CD4-positive, alpha-beta memory T cell (primary cell): ENCODE results near the gene INPPL1. TPM values are rescaled to one million over a fixed set of nuclear protein-coding genes. Genes with fewer than 3 reads are reported as not detected.
A peak's percentile ranks its signal among the peaks of the same experiment; 100 is the strongest.
"Not testable (repeated sequence)": the region's sequence is repeated elsewhere in the genome, so short reads cannot be mapped to it uniquely, and the experiment has no call there.

Source experiments
- CTCF ChIA-PET: fragments of 350-600 bp; sonication (Branson Sonifier 250); formaldehyde crosslinking; loops from one replicate; lab custom pipeline; 2021; ENCODE audit warnings: inconsistent platforms; ENCODE audit not compliant: partially characterized antibody; lab: Charles Lee
- POLR2A ChIA-PET: fragments of 350-600 bp; sonication (Branson Sonifier 250); formaldehyde crosslinking; loops from one replicate; lab custom pipeline; 2021; ENCODE audit not compliant: partially characterized antibody; lab: Charles Lee
- DNase-seq, 5 donors: peaks; one replicate each; pipeline versions ENCODE4 v3.0.0 to v3.0.0-alpha.2; 2020 to 2022; ENCODE audit warnings: mixed read lengths in 1 of 5
- H3K27ac ChIP-seq: one replicate; pipeline ENCODE4 v1.7.0; 2013; ENCODE audit warnings: low read depth, low read length
- H3K27me3 ChIP-seq: 2 replicates; pipeline ENCODE4 v1.7.0; 2013; ENCODE audit warnings: mild to moderate bottlenecking, low read length, moderate library complexity; ENCODE audit not compliant: insufficient read depth
- H3K36me3 ChIP-seq: 2 replicates; pipeline ENCODE4 v1.7.0; 2013; ENCODE audit warnings: mild to moderate bottlenecking, low read length, moderate library complexity; ENCODE audit not compliant: insufficient read depth
- H3K4me1 ChIP-seq: 2 replicates; pipeline ENCODE4 v1.7.0; 2013; ENCODE audit warnings: mild to moderate bottlenecking, low read length, moderate library complexity; ENCODE audit not compliant: insufficient read depth
- H3K4me3 ChIP-seq, 2 donors: one replicate each; pipeline ENCODE4 v1.7.0; 2013; ENCODE audit warnings: low read length in 2 of 2, mild to moderate bottlenecking in 1 of 2
- H3K9me3 ChIP-seq, 2 donors: one replicate each; pipeline ENCODE4 v1.7.0; 2013; ENCODE audit warnings: low read length in 2 of 2, control low read depth in 1 of 2; ENCODE audit not compliant: control insufficient read depth in 1 of 2
- H3K27ac Mint-ChIP-seq, 7 donors: one replicate each; pipeline ENCODE4 v1.8.0; 2020 to 2021; ENCODE audit warnings: mixed read lengths in 7 of 7, mild to moderate bottlenecking in 6 of 7, inconsistent platforms in 3 of 7, moderate library complexity in 3 of 7
- H3K27me3 Mint-ChIP-seq, 2 donors: one replicate each; pipeline ENCODE4 v1.8.0; 2020 to 2021; ENCODE audit warnings: mixed read lengths in 2 of 2
- H3K36me3 Mint-ChIP-seq, 2 donors: one replicate each; pipeline ENCODE4 v1.8.0; 2020 to 2021; ENCODE audit warnings: mixed read lengths in 2 of 2, inconsistent platforms in 1 of 2, mild to moderate bottlenecking in 1 of 2
- H3K4me1 Mint-ChIP-seq, 4 donors: one replicate each; pipeline ENCODE4 v1.8.0; 2020 to 2021; ENCODE audit warnings: mixed read lengths in 4 of 4, mild to moderate bottlenecking in 1 of 4
- H3K4me3 Mint-ChIP-seq, 8 donors: one replicate each; pipeline ENCODE4 v1.8.0; 2020 to 2021; ENCODE audit warnings: mixed read lengths in 8 of 8, mild to moderate bottlenecking in 7 of 8, moderate library complexity in 6 of 8, inconsistent platforms in 3 of 8
- H3K9me3 Mint-ChIP-seq, 8 donors: one replicate each; pipeline ENCODE4 v1.8.0; 2020 to 2021; ENCODE audit warnings: mixed read lengths in 8 of 8, mild to moderate bottlenecking in 5 of 8, inconsistent platforms in 3 of 8, moderate library complexity in 1 of 8
- intact Hi-C: fragments of 100-400 bp; cut with micrococcal nuclease; formaldehyde crosslinking; loops from one replicate; pipeline ENCODE4 v1.15.1; 2023
- polyA plus RNA-seq, 2 donors: library from polyadenylated mRNA; unstranded; fragments of 300-500 nt; fragmentation: Illumina TruSeq; gene quantifications; one replicate each; pipeline ENCODE4 v1.2.3, GENCODE V29; 2021
- total RNA-seq, 2 experiments: library from RNA; stranded (reverse); gene quantifications; one replicate each; pipeline ENCODE4 v1.2.3, GENCODE V29; 2021

The INPPL1 gene
- total and polyA plus RNA-seq, 4 experiments from 2014 or later = 4.0 to 152 (median 77.8) TPM

- Histone ChIP-seq H3K4me1 (no peaks in the 10 kb centered on the region), H3K36me3 (no peaks in the 10 kb centered on the region), H3K27me3 (no peaks in the 10 kb centered on the region), H3K27ac (no peak overlapping the region), H3K4me3 (no peak overlapping the region), H3K9me3 (no peaks in the 10 kb centered on the region)
- H3K36me3 Mint-ChIP-seq = no peaks in the 10 kb centered on the region
- H3K27me3 Mint-ChIP-seq = peaks cover 4 to 9% of the 10 kb centered on the region in 2 donors
- H3K9me3 Mint-ChIP-seq = no peaks in the 10 kb centered on the region
- ChIA-PET CTCF (interaction anchor here (0.7 kb wide), 1 partner anchor 137 kb away, joined by 5 read pairs; no protein-coding TSS in a partner anchor), POLR2A (no interaction called here)
- intact Hi-C loops = no loop called here
- no peak overlapping the region for H3K27ac Mint-ChIP-seq
- no peaks in the 10 kb centered on the region for H3K4me1 Mint-ChIP-seq
- DNase-seq = no peak
- H3K4me3 Mint-ChIP-seq = no peak overlapping the region
These were observed 33.0 kb downstream of the INPPL1 start for GRCh38 chr11:72257570-72257969.

- Histone ChIP-seq H3K36me3 (no peaks in the 10 kb centered on the region), H3K4me3 (no peak overlapping the region), H3K27ac (no peak overlapping the region), H3K9me3 (no peaks in the 10 kb centered on the region), H3K4me1 (no peaks in the 10 kb centered on the region), H3K27me3 (no peaks in the 10 kb centered on the region)
- H3K27me3 Mint-ChIP-seq = peaks cover 10 to 12% of the 10 kb centered on the region in 2 donors
- intact Hi-C loops = no loop called here
- DNase-seq = no peak
- H3K9me3 Mint-ChIP-seq = no peaks in the 10 kb centered on the region
- no peaks in the 10 kb centered on the region for H3K36me3 Mint-ChIP-seq
- CTCF ChIA-PET = no interaction called here
- no peaks in the 10 kb centered on the region for H3K4me1 Mint-ChIP-seq
- POLR2A ChIA-PET = no interaction called here
- no peak overlapping the region for H3K27ac Mint-ChIP-seq
- no peak overlapping the region for H3K4me3 Mint-ChIP-seq
These were observed 34.9 kb downstream of the INPPL1 start for GRCh38 chr11:72259490-72259889.

- Mint-ChIP-seq H3K27me3 (peaks cover 11 to 12% of the 10 kb centered on the region in 2 donors), H3K4me3 (no peak overlapping the region), H3K9me3 (no peaks in the 10 kb centered on the region), H3K4me1 (no peaks in the 10 kb centered on the region), H3K27ac (no peak overlapping the region), H3K36me3 (no peaks in the 10 kb centered on the region)
- Histone ChIP-seq H3K27me3 (no peaks in the 10 kb centered on the region), H3K4me3 (no peak overlapping the region), H3K4me1 (no peaks in the 10 kb centered on the region), H3K27ac (no peak overlapping the region), H3K9me3 (no peaks in the 10 kb centered on the region), H3K36me3 (no peaks in the 10 kb centered on the region)
- ChIA-PET POLR2A (no interaction called here), CTCF (no interaction called here)
- intact Hi-C loops = no loop called here
- no peak for DNase-seq
These were observed 36.0 kb downstream of the INPPL1 start for GRCh38 chr11:72260574-72260973.

- H3K4me3 ChIP-seq = no peak overlapping the region
- H3K4me1 Mint-ChIP-seq = no peaks in the 10 kb centered on the region
- H3K27ac ChIP-seq = no peak overlapping the region
- intact Hi-C loops = no loop called here
- no peaks in the 10 kb centered on the region for H3K9me3 ChIP-seq
- DNase-seq = no peak
- H3K36me3 ChIP-seq = no peaks in the 10 kb centered on the region
- H3K4me1 ChIP-seq = no peaks in the 10 kb centered on the region
- H3K27me3 Mint-ChIP-seq = peaks cover 17 to 21% of the 10 kb centered on the region in 2 donors
- H3K9me3 Mint-ChIP-seq = no peaks in the 10 kb centered on the region
- no peaks in the 10 kb centered on the region for H3K27me3 ChIP-seq
- ChIA-PET POLR2A (no interaction called here), CTCF (no interaction called here)
- H3K4me3 Mint-ChIP-seq = no peak overlapping the region
- peak overlapping the region in 1 of 7 donors; percentile 38 for H3K27ac Mint-ChIP-seq
- no peaks in the 10 kb centered on the region for H3K36me3 Mint-ChIP-seq
These were observed 38.8 kb downstream of the INPPL1 start for GRCh38 chr11:72263361-72263760.

- no peak overlapping the region for H3K27ac Mint-ChIP-seq
These were observed 41.4 kb downstream of the INPPL1 start for GRCh38 chr11:72265951-72266350.

GRCh38 chr11:72266960-72267359, 42.4 kb downstream of the INPPL1 start:
- DNase-seq, H3K27ac ChIP-seq, H3K36me3 Mint-ChIP-seq, H3K27me3 ChIP-seq, H3K9me3 ChIP-seq, H3K4me3 ChIP-seq, H3K4me1 ChIP-seq, POLR2A ChIA-PET, H3K36me3 ChIP-seq, H3K9me3 Mint-ChIP-seq, H3K27ac Mint-ChIP-seq, H3K4me1 Mint-ChIP-seq, intact Hi-C loops, H3K4me3 Mint-ChIP-seq, CTCF ChIA-PET: not testable (repeated sequence)
- peaks cover 19 to 34% of the 10 kb centered on the region in 2 donors for H3K27me3 Mint-ChIP-seq

More at GRCh38 chr11:72265951-72266350, 41.4 kb downstream of the INPPL1 start:
- Histone ChIP-seq H3K4me1 (no peaks in the 10 kb centered on the region), H3K27me3 (no peaks in the 10 kb centered on the region), H3K4me3 (no peak overlapping the region), H3K27ac (no peak overlapping the region), H3K36me3 (no peaks in the 10 kb centered on the region), H3K9me3 (no peaks in the 10 kb centered on the region)
- no peak for DNase-seq
- H3K4me3 Mint-ChIP-seq = no peak overlapping the region
- H3K36me3 Mint-ChIP-seq = no peaks in the 10 kb centered on the region
- H3K27me3 Mint-ChIP-seq = peaks cover 19 to 30% of the 10 kb centered on the region in 2 donors
- CTCF ChIA-PET = no interaction called here
- peaks cover 0 to 9% (median 5%) of the 10 kb centered on the region in 4 donors for H3K4me1 Mint-ChIP-seq
- no peaks in the 10 kb centered on the region for H3K9me3 Mint-ChIP-seq
- intact Hi-C loops = no loop called here
- POLR2A ChIA-PET = no interaction called here

GRCh38 chr11:72267956-72268617, 43.5 kb downstream of the INPPL1 start:
- Histone ChIP-seq H3K27me3 (no peaks in the 10 kb centered on the region), H3K9me3 (no peaks in the 10 kb centered on the region), H3K4me3 (no peak overlapping the region), H3K36me3 (no peaks in the 10 kb centered on the region), H3K27ac (no peak overlapping the region), H3K4me1 (no peaks in the 10 kb centered on the region)
- CTCF ChIA-PET = no interaction called here
- Mint-ChIP-seq H3K27me3 (peaks cover 19 to 32% of the 10 kb centered on the region in 2 donors), H3K4me1 (peaks cover 0 to 9% (median 5%) of the 10 kb centered on the region in 4 donors), H3K4me3 (no peak overlapping the region), H3K9me3 (no peaks in the 10 kb centered on the region), H3K36me3 (no peaks in the 10 kb centered on the region), H3K27ac (no peak overlapping the region)
- intact Hi-C loops = no loop called here
- no peak for DNase-seq
- POLR2A ChIA-PET = no interaction called here
